ENCODE data around the gene CRX. TPM values are rescaled to one million over a fixed set of nuclear protein-coding genes. Genes with fewer than 3 reads are reported as not detected.
A peak's percentile ranks its signal among the peaks of the same experiment; 100 is the strongest.

The CRX gene
- total and polyA plus RNA-seq, 2 of the 4 experiments (the other 2 are of a cell fraction), result not detected

- DNase-seq (peak; percentile 18), ATAC-seq (ENCODE audit: low read depth) (peak; percentile 92)
- H3K79me1 ChIP-seq (ENCODE audit: low read depth in 1 of 2, low read length in 2 of 2), result no peaks in the 10 kb centered on the region
- no peak overlapping the region for H4K5ac ChIP-seq (ENCODE audit: low read depth, low read length)
- no peaks in the 10 kb centered on the region for H3K9me3 ChIP-seq (ENCODE audit: control insufficient read depth, insufficient read depth, low read length)
- CTCF ChIA-PET, result interaction anchor here (0.6 kb wide), 1 partner anchor 13 kb away, joined by 3 read pairs; no protein-coding TSS in a partner anchor
- H3K4me1 ChIP-seq (ENCODE audit: control insufficient read depth, insufficient read depth, low read length), result no peaks in the 10 kb centered on the region
- H4K20me1 ChIP-seq (ENCODE audit: insufficient read depth, low read length), result no peaks in the 10 kb centered on the region
- H3K14ac ChIP-seq (replicated peaks; ENCODE audit: low read depth, low read length), result no peak overlapping the region
- POLR2A ChIA-PET (ENCODE audit: unreplicated experiment), result no interaction called here
- H4K91ac ChIP-seq (ENCODE audit: insufficient read depth, low read depth, low read length), result no peak overlapping the region
- no peak overlapping the region for H3K56ac ChIP-seq (ENCODE audit: extremely low read depth, insufficient read depth, low read length)
- no peak overlapping the region for H4K8ac ChIP-seq (ENCODE audit: low read depth in 2 of 2, low read length in 2 of 2)
- no peaks in the 10 kb centered on the region for H3K36me3 ChIP-seq (ENCODE audit: control insufficient read depth, insufficient read depth, low read length)
- H3K27ac ChIP-seq (ENCODE audit: insufficient read depth, low read length), result no peak overlapping the region
- no peak overlapping the region for H2AK9ac ChIP-seq (replicated peaks; ENCODE audit: low read depth, low read length, poor library complexity)
- no peak overlapping the region for H3K23ac ChIP-seq (ENCODE audit: low read depth, low read length)
- dilution Hi-C loops (cut with HindIII; ENCODE audit: low sequenced_read_pairs, unreplicated experiment) (no loop called here), intact Hi-C loops (cut with micrococcal nuclease) (loop anchor here (1.0 kb wide), 1 partner anchor 50 kb away; no protein-coding TSS in a partner anchor), in situ Hi-C loops (cut with MboI; ENCODE audit: low sequenced_read_pairs) (no loop called here)
- no peak overlapping the region for H2BK120ac ChIP-seq (ENCODE audit: low read depth, low read length)
- no peak overlapping the region for H2BK5ac ChIP-seq (ENCODE audit: low read depth, low read length, poor library complexity, severe bottlenecking)
- H3K9me1 ChIP-seq (ENCODE audit: insufficient read depth, low read length), result no peaks in the 10 kb centered on the region
- no peak overlapping the region for H3K4me2 ChIP-seq (ENCODE audit: low read depth, low read length)
- H3K9ac ChIP-seq (ENCODE audit: low read depth, low read length), result no peak overlapping the region
- no peak overlapping the region for H3K4ac ChIP-seq (ENCODE audit: low read depth, low read length)
- no peak overlapping the region for H2AFZ ChIP-seq (replicated peaks; ENCODE audit: low read length, poor library complexity)
- no peak overlapping the region for H2BK15ac ChIP-seq (ENCODE audit: low read depth, low read length)
- no peak overlapping the region for H2BK20ac ChIP-seq (ENCODE audit: low read depth, low read length)
- no peak overlapping the region for H2AK5ac ChIP-seq (ENCODE audit: low read depth, low read length)
- WGBS, 2 experiments (ENCODE audit: extremely low coverage in 2 of 2, insufficient read length in 1 of 2), result no CpG with 5 or more reads among the region's 17 CpGs
- peaks cover 5% of the 10 kb centered on the region; the same call in 1 of the 2 replicates for H3K27me3 ChIP-seq (ENCODE audit: control insufficient read depth, insufficient read depth, low read length)
- TF ChIP-seq, protein P1, sequence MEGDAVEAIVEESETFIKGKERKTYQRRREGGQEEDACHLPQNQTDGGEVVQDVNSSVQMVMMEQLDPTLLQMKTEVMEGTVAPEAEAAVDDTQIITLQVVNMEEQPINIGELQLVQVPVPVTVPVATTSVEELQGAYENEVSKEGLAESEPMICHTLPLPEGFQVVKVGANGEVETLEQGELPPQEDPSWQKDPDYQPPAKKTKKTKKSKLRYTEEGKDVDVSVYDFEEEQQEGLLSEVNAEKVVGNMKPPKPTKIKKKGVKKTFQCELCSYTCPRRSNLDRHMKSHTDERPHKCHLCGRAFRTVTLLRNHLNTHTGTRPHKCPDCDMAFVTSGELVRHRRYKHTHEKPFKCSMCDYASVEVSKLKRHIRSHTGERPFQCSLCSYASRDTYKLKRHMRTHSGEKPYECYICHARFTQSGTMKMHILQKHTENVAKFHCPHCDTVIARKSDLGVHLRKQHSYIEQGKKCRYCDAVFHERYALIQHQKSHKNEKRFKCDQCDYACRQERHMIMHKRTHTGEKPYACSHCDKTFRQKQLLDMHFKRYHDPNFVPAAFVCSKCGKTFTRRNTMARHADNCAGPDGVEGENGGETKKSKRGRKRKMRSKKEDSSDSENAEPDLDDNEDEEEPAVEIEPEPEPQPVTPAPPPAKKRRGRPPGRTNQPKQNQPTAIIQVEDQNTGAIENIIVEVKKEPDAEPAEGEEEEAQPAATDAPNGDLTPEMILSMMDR (conservative IDR thresholded peaks at IDR 0.05; ENCODE audit: low read depth, low read length), result peak; percentile 46
- TF ChIP-seq NFE2L2 (IDR thresholded peaks at IDR 0.05; ENCODE audit: low read depth, low read length), result no peak
- no peak overlapping the region for H3K4me3 ChIP-seq (ENCODE audit: insufficient read depth, low read depth, low read length)
- no peak overlapping the region for H3K18ac ChIP-seq (ENCODE audit: low read depth, low read length)
- no TSS peak for BruUV-seq (replicated peaks)
Measured at GRCh38 chr19:47813304-47813994, 8.3 kb upstream of the CRX start.
